Measurements from ENCODE around the gene ZNF778.

- TF ChIP-seq CTCF (conservative IDR thresholded peaks at IDR 0.05; ENCODE audit: low read length) (no peak), EZH2phosphoT487 (IDR thresholded peaks at IDR 0.05; ENCODE audit: borderline replicate concordance) (no peak)
Measured at GRCh38 chr16:89224665-89225064, 7.2 kb downstream of the ZNF778 start.
